Hippocampal formation (tissue), 2 donors: ENCODE measurements around the gene PLEKHM1.
"Not testable (repeated sequence)": the region's sequence is repeated elsewhere in the genome, so short reads cannot be mapped to it uniquely, and the experiment has no call there.

Source experiments
- DNase-seq, 2 donors: peaks; one replicate each; lab custom pipeline; 2025; lab: John Stamatoyannopoulos, UW

The PLEKHM1 gene

GRCh38 chr17:45461524-45462327, 28.8 kb downstream of the PLEKHM1 start:
- not testable (repeated sequence) for DNase-seq

DNA sequence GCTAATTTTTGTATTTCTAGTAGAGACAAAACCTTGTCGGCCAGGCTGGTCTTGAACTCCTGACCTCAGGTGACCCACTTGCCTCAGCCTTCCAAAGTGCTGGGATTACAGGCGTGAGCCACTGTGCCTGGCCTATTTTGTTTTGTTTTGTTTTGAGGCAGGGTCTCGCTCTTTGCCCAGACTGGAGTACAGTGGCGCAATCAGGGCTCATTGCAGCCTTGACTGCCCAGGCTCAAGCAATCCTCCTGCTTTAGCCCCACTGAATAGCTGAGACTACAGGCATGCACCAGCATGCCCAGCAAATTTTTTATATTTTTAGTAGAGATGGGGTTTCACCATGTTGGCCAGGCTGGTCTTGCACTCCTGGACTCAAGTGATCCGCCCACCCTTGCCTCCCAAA, 30.1 kb downstream of the PLEKHM1 start:
- DNase-seq, result not testable (repeated sequence)

GRCh38 chr17:45454341-45454740, 36.2 kb downstream of the PLEKHM1 start:
- not testable (repeated sequence) for DNase-seq

DNA sequence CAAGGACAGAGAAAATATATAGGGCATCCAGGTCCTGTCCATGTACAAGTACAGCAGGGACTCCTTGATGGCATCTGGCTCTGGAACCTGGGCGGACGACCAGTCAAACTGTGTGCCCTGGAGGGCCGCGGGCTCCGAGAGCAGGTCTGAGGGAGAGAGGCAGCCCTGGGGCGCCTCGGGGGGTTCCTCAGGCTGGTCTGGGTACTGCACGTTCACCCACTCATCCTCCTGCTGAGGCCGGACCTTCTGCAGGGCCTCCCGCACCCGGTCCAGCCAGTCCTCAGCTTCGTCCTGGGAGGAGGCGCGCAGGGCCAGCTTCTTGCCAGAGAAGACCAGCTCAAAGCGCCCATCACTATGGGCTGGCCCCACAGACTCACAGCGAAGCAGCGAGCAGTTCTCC, 36.8 kb downstream of the PLEKHM1 start:
- not testable (repeated sequence) for DNase-seq

GRCh38 chr17:45453225-45453534, 37.3 kb downstream of the PLEKHM1 start:
- DNase-seq, result not testable (repeated sequence)

GRCh38 chr17:45452329-45453224, 37.9 kb downstream of the PLEKHM1 start:
- DNase-seq, result not testable (repeated sequence)

- not testable (repeated sequence) for DNase-seq
Measured at GRCh38 chr17:45451660-45452059, 38.9 kb downstream of the PLEKHM1 start.

GRCh38 chr17:45451131-45451530, 39.4 kb downstream of the PLEKHM1 start:
- DNase-seq, result no peak

DNA sequence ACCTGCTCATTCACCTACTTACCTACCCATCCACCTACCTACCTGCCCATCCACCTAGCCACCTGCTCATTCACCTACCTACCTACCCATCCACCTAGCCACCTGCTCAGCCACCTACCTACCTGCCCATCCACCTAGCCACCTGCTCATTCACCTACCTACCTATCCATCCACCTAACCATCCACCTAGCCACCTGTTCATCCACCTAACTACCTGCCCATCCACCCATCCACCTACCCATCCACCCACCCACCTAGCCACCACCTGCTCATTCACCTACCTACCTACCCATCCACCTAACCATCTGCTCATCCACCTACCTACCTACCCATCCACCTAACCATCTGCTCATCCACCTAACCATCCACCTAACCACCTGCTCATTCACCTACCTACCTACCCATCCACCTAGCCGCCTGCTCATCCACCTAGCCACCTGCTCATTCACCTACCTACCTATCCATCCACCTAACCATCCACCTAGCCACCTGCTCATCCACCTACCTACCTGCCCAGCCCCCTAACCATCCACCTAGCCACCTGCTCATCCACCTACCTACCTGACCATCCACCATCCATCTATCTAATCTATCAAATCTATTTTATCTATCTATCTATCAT, 40.7 kb downstream of the PLEKHM1 start:
- not testable (repeated sequence) for DNase-seq

GRCh38 chr17:45449260-45449659, 41.3 kb downstream of the PLEKHM1 start:
- not testable (repeated sequence) for DNase-seq

- not testable (repeated sequence) for DNase-seq
Measured at GRCh38 chr17:45448483-45448882, 42.0 kb downstream of the PLEKHM1 start.

DNA sequence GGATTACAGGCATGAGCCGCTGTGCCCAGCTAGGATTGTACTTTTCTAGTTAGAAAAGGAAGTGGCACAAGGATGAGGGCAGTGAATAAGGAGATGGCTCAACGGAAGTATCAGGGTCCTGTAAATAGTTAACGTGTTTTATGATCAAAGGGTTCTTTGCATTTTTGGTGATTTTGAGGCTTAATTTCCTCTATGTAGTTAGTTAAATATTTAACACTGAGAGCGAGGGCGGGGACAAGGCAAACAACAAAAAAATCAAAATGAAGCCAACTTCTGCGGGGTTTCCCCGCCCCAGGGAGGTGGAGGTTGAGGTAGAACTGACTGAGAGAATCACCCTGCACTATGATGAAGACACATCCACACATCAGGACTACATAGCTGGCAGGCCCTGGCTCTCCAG, 42.5 kb downstream of the PLEKHM1 start:
- not testable (repeated sequence) for DNase-seq

- DNase-seq, result not testable (repeated sequence)
Measured at GRCh38 chr17:45447650-45448049, 42.9 kb downstream of the PLEKHM1 start.

DNA sequence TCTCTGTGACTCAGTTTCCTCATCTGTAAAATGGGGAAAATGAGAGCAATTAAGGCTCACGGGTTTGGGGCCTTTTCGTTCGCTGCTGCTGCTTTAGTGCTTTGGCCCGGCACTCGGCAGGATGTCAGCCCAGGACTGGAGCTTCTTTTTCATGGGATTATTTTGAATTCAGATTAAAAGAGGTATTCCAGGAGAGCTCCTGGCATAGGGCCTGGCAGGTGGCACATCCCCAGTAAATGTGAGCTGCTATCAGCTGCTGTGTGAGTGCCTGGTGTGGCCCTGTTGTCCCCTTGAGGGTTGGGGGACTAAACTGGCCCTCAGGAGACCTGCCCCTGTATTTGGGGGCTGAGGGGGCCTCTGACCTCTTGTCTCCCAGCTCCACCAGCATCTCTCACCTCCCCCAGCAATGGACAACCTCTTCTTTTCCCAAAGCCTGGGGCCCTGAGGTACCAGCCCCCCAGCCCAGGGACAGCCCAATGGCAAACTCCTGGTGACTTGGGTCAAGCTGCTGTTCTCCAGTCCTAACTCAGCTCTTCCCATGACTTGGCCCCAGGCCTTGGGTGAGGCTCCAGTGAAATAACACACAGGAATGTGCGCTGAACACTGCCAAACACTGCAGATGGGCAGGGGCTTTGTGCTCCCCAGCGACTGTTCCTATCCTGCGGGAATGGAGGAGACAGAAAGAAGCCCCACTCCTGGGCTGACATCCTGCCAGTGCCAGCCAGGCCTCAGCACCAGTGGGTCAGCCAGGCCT, 43.5 kb downstream of the PLEKHM1 start:
- DNase-seq, result not testable (repeated sequence)

GRCh38 chr17:45445901-45446743, 44.4 kb downstream of the PLEKHM1 start:
- not testable (repeated sequence) for DNase-seq

DNA sequence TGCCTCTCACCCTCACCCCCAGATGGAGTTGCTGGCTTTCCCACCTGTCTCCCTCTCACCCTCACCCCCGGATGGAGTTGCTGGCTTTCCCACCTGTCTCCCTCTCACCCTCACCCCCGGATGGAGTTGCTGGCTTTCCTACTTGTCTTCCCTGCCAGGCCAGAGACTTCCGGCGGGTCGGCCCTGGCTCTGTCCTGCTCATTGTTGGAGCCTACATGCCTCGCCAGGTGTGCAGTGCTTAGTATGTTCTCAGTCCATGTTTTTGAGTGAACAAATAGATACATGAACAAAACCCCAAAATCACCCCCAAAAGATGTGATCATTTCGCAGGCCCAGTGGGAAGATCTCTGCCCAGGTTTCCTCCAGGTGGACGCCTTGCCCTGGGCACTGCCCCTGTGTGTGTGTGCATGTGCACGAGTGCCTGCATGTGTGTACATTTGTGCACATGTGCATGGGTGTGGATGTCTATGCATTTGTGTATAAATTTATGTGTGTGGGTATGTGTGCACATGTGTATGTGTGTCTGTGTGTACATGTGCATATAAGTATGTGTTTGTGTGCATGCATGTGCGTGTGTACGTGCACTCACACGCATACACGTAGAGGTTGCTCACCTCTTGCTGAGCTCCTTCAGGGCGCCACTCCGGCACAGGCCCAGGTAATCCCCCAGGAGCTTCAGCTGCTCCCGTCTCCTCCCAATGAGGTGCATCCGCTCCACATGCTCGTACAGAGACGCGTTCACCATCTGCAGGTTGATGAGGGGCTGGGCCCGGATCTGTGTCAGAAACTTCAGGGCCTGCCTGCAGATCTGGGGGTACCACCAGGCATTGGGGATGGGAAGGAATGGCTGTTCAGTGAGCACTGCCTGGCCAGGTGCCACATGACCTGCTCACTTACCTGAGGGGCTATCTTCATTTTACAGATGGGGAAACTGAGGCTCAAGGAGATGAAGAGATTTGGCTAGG, 45.4 kb downstream of the PLEKHM1 start:
- DNase-seq, result not testable (repeated sequence)

- DNase-seq, result not testable (repeated sequence)
Measured at GRCh38 chr17:45444301-45444700, 46.2 kb downstream of the PLEKHM1 start.

DNA sequence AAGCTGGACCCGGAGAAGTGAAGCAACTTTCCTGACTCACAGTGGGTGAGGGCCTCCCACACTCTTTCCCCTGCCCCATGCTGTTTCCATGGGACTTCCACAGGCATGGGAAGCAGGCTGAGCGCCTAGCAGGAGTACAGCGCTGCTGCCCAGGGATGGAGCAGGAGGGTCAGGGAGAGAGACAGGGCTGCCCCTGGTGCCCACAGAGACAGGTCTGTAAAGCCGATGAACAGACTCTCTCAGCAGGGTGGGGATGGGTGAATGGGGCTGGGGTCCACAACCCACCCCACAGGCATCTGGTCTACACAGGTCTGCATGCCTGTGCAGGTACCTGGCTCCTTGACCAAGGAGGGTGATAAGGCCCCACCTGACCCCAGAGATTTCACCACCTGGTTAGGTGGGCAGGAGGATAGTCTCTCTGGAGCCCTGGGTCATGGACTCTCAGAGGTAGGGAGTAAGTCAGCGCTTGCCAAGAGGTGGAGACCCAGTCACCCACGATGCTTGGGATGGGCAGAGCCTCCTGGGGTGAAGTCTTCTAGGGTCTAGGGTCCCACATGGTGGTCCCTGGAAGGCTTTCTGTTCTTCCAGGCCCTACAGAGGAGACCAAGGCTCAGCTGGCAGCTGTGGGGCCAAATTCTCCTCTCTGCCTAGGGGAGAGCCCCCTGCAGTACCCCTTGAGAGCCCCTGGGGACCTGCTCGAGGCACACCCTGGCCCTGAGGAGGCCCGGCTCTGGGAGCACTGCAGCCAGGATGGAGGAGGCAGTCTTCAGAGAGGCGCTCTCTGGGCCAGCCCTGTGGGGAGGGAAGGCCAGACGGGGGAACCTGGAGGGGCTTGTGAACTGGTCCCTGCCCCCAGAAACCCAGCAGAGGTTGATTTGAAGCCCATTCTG, 46.9 kb downstream of the PLEKHM1 start:
- not testable (repeated sequence) for DNase-seq
